Activated T-helper 1 cell treated with anti-CD3 and anti-CD28 coated beads, Interleukin-12 subunit alpha, Interleukin-12 subunit beta, Interleukin-2, Interleukin-4 antibody, amounts not matched to agents 30 ng/mL and 10 ng/mL and 1 ng/mL, durations not matched to agents 14 hours and 24 hours and 36 hours (primary cell): ENCODE data around the gene MND1. TPM values are rescaled to one million over a fixed set of nuclear protein-coding genes. Genes with fewer than 3 reads are reported as not detected.
A peak's percentile ranks its signal among the peaks of the same experiment; 100 is the strongest.

ENCODE experiments used
- DNase-seq: peaks from one replicate; pipeline ENCODE4 v3.0.0; 2021; ENCODE audit warnings: low spot score
- H3K27ac Mint-ChIP-seq: one replicate; pipeline ENCODE4 v1.8.0; 2021; ENCODE audit warnings: mild to moderate bottlenecking, mixed read lengths
- H3K27me3 Mint-ChIP-seq: one replicate; pipeline ENCODE4 v1.8.0; 2022; ENCODE audit warnings: mild to moderate bottlenecking, moderate library complexity, mixed read lengths; ENCODE audit not compliant: insufficient read depth
- H3K36me3 Mint-ChIP-seq: one replicate; pipeline ENCODE4 v1.8.0; 2021; ENCODE audit warnings: low read depth, mixed read lengths
- H3K4me1 Mint-ChIP-seq: one replicate; pipeline ENCODE4 v1.8.0; 2021; ENCODE audit warnings: low read depth, mixed read lengths
- H3K4me3 Mint-ChIP-seq: one replicate; pipeline ENCODE4 v1.8.0; 2021; ENCODE audit warnings: mild to moderate bottlenecking, moderate library complexity, mixed read lengths
- H3K9me3 Mint-ChIP-seq: one replicate; pipeline ENCODE4 v1.8.0; 2021; ENCODE audit warnings: mixed read lengths
- intact Hi-C: fragments of 100-400 bp; cut with micrococcal nuclease; formaldehyde crosslinking; loops from one replicate; pipeline ENCODE4 v1.15.1; 2024
- total RNA-seq: library from RNA; stranded (reverse); gene quantifications from 2 replicates; pipeline ENCODE4 v1.2.3, GENCODE V29; 2022

MND1 gene
- total RNA-seq, 1 donor from 2014 or later, result 13.5 TPM

- intact Hi-C loops, result no loop called here
- no peak for DNase-seq
- Mint-ChIP-seq H3K27ac (no peak overlapping the region), H3K4me3 (no peak overlapping the region), H3K36me3 (no peaks in the 10 kb centered on the region), H3K9me3 (no peaks in the 10 kb centered on the region), H3K27me3 (peaks cover 7% of the 10 kb centered on the region), H3K4me1 (no peaks in the 10 kb centered on the region)
Measured at GRCh38 chr4:153332936-153333335, 11.6 kb upstream of the MND1 start.

GRCh38 chr4:153333874-153334273 lies 10.6 kb upstream of the MND1 start:
- Mint-ChIP-seq H3K4me1 (no peaks in the 10 kb centered on the region), H3K4me3 (no peak overlapping the region), H3K36me3 (no peaks in the 10 kb centered on the region), H3K27me3 (peaks cover 7% of the 10 kb centered on the region), H3K9me3 (no peaks in the 10 kb centered on the region), H3K27ac (no peak overlapping the region)
- DNase-seq, result no peak
- intact Hi-C loops, result no loop called here

GRCh38 chr4:153335665-153336064 lies 8.8 kb upstream of the MND1 start:
- H3K4me3 Mint-ChIP-seq, result no peak overlapping the region
- H3K27ac Mint-ChIP-seq, result no peak overlapping the region
- no peaks in the 10 kb centered on the region for H3K9me3 Mint-ChIP-seq
- no peaks in the 10 kb centered on the region for H3K36me3 Mint-ChIP-seq
- DNase-seq, result no peak
- H3K27me3 Mint-ChIP-seq, result peaks cover 6% of the 10 kb centered on the region
- H3K4me1 Mint-ChIP-seq, result no peaks in the 10 kb centered on the region
- intact Hi-C loops, result no loop called here

- Mint-ChIP-seq H3K4me1 (no peaks in the 10 kb centered on the region), H3K9me3 (no peaks in the 10 kb centered on the region), H3K27me3 (peaks cover 16% of the 10 kb centered on the region), H3K27ac (no peak overlapping the region), H3K36me3 (no peaks in the 10 kb centered on the region), H3K4me3 (no peak overlapping the region)
- intact Hi-C loops, result no loop called here
- no peak for DNase-seq
Measured at GRCh38 chr4:153337686-153338085, 6.8 kb upstream of the MND1 start.

- peaks cover 13% of the 10 kb centered on the region for H3K27me3 Mint-ChIP-seq
- H3K27ac Mint-ChIP-seq, result no peak overlapping the region
- H3K4me3 Mint-ChIP-seq, result no peak overlapping the region
- intact Hi-C loops, result loop anchor here (5.0 to 10.0 kb wide), 2 partner anchors 189 to 1203 kb away; no protein-coding TSS in a partner anchor
- no peaks in the 10 kb centered on the region for H3K9me3 Mint-ChIP-seq
- no peak for DNase-seq
- peaks cover 12% of the 10 kb centered on the region for H3K4me1 Mint-ChIP-seq
- H3K36me3 Mint-ChIP-seq, result no peaks in the 10 kb centered on the region
Measured at GRCh38 chr4:153341575-153342090, 2.9 kb upstream of the MND1 start.

- Mint-ChIP-seq H3K27me3 (peaks cover 13% of the 10 kb centered on the region), H3K9me3 (no peaks in the 10 kb centered on the region), H3K4me3 (peak overlapping the region; percentile 53), H3K36me3 (no peaks in the 10 kb centered on the region), H3K27ac (no peak overlapping the region), H3K4me1 (peaks cover 25% of the 10 kb centered on the region)
- intact Hi-C loops, result loop anchor here (5.0 to 10.0 kb wide), 2 partner anchors 191 to 1202 kb away; no protein-coding TSS in a partner anchor
- no peak for DNase-seq
Measured at GRCh38 chr4:153342751-153343552, 1.5 kb upstream of the MND1 start.

- peaks cover 35% of the 10 kb centered on the region for H3K4me1 Mint-ChIP-seq
- H3K36me3 Mint-ChIP-seq, result peaks cover 7% of the 10 kb centered on the region
- H3K27me3 Mint-ChIP-seq, result peaks cover 13% of the 10 kb centered on the region
- peak; percentile 34 for DNase-seq
- H3K4me3 Mint-ChIP-seq, result peak overlapping the region; percentile 91
- H3K27ac Mint-ChIP-seq, result peak overlapping the region; percentile 85
- intact Hi-C loops, result loop anchor here (1.0 to 10.0 kb wide), 6 partner anchors 12 to 1200 kb away; partner anchors contain the start of gene TMEM131L
- no peaks in the 10 kb centered on the region for H3K9me3 Mint-ChIP-seq
Measured at GRCh38 chr4:153345012-153345981, 809 bp downstream of the MND1 start.

- H3K4me1 Mint-ChIP-seq, result peaks cover 35% of the 10 kb centered on the region
- DNase-seq, result no peak
- peaks cover 13% of the 10 kb centered on the region for H3K27me3 Mint-ChIP-seq
- intact Hi-C loops, result loop anchor here (10.0 kb wide), 1 partner anchor 1199 kb away; no protein-coding TSS in a partner anchor
- peaks cover 9% of the 10 kb centered on the region for H3K36me3 Mint-ChIP-seq
- no peaks in the 10 kb centered on the region for H3K9me3 Mint-ChIP-seq
- peak overlapping the region; percentile 91 for H3K4me3 Mint-ChIP-seq
- no peak overlapping the region for H3K27ac Mint-ChIP-seq
Measured at GRCh38 chr4:153346031-153346430, 1.5 kb downstream of the MND1 start.

- intact Hi-C loops, result loop anchor here (10.0 kb wide), 1 partner anchor 1198 kb away; no protein-coding TSS in a partner anchor
Measured at GRCh38 chr4:153346563-153346962, 2.1 kb downstream of the MND1 start.

GRCh38 chr4:153347117-153347516 lies 2.6 kb downstream of the MND1 start:
- DNase-seq, result no peak
- Mint-ChIP-seq H3K27me3 (peaks cover 5% of the 10 kb centered on the region), H3K4me1 (peaks cover 35% of the 10 kb centered on the region), H3K27ac (no peak overlapping the region), H3K36me3 (peaks cover 9% of the 10 kb centered on the region), H3K9me3 (no peaks in the 10 kb centered on the region), H3K4me3 (no peak overlapping the region)
- intact Hi-C loops, result loop anchor here (10.0 kb wide), 1 partner anchor 1198 kb away; no protein-coding TSS in a partner anchor

More at GRCh38 chr4:153346563-153346962, 2.1 kb downstream of the MND1 start:
- DNase-seq, result no peak
- H3K27ac Mint-ChIP-seq, result no peak overlapping the region
- H3K9me3 Mint-ChIP-seq, result no peaks in the 10 kb centered on the region
- H3K27me3 Mint-ChIP-seq, result peaks cover 9% of the 10 kb centered on the region
- peaks cover 35% of the 10 kb centered on the region for H3K4me1 Mint-ChIP-seq
- peaks cover 9% of the 10 kb centered on the region for H3K36me3 Mint-ChIP-seq
- no peak overlapping the region for H3K4me3 Mint-ChIP-seq

GRCh38 chr4:153348006-153348405 lies 3.5 kb downstream of the MND1 start:
- DNase-seq, result no peak
- Mint-ChIP-seq H3K4me1 (peaks cover 35% of the 10 kb centered on the region), H3K9me3 (no peaks in the 10 kb centered on the region), H3K27ac (no peak overlapping the region), H3K27me3 (no peaks in the 10 kb centered on the region), H3K36me3 (peaks cover 13% of the 10 kb centered on the region), H3K4me3 (no peak overlapping the region)
- intact Hi-C loops, result loop anchor here (10.0 kb wide), 1 partner anchor 1197 kb away; no protein-coding TSS in a partner anchor

- peaks cover 35% of the 10 kb centered on the region for H3K4me1 Mint-ChIP-seq
- H3K27me3 Mint-ChIP-seq, result no peaks in the 10 kb centered on the region
- no peak overlapping the region for H3K27ac Mint-ChIP-seq
- no peak for DNase-seq
- H3K36me3 Mint-ChIP-seq, result peaks cover 16% of the 10 kb centered on the region
- no peaks in the 10 kb centered on the region for H3K9me3 Mint-ChIP-seq
- H3K4me3 Mint-ChIP-seq, result no peak overlapping the region
- intact Hi-C loops, result loop anchor here (10.0 kb wide), 1 partner anchor 1195 kb away; no protein-coding TSS in a partner anchor
Measured at GRCh38 chr4:153349206-153349805, 4.8 kb downstream of the MND1 start.
